NCI-H146 (cell line): ENCODE results near the gene NXN.
"Not testable (repeated sequence)": the region's sequence is repeated elsewhere in the genome, so short reads cannot be mapped to it uniquely, and the experiment has no call there.

Experiments
- DNase-seq: peaks from one replicate; lab custom pipeline; 2025; lab: John Stamatoyannopoulos, UW

NXN gene

DNA sequence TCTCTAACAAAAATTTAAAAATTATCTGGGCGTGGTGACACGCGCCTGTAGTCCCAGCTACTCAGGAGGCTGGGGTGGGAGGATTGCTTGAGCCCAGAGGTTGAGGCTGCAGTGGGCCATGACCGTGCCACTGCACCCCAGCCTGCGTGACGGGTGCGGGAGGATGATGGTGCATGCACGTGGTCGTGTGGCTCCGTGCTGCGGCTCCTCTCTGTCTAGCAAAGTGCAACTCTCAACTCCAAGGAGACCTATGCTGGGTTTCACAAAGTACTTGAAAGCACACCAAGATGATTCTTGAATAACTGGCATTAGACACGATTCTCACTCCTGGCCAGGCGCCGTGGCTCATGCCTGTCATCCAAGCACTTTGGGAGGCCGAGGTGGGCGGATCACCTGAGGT is 25.8 kb downstream of the NXN start:
- DNase-seq, result no peak

DNA sequence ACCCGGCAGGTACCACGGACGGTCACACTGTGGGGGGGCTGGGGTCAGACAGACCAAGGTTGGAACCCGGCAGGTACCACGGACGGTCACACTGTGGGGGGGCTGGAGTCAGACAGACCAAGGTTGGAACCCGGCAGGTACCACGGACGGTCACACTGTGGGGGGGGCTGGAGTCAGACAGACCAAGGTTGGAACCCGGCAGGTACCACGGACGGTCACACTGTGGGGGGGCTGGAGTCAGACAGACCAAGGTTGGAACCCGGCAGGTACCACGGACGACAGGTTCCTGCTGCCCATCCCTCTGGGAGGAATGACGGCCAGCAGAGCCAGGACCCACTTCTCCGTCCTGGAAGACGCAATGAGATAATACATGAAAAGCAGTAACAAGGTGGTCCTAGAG is 27.0 kb downstream of the NXN start:
- DNase-seq, result not testable (repeated sequence)

DNA sequence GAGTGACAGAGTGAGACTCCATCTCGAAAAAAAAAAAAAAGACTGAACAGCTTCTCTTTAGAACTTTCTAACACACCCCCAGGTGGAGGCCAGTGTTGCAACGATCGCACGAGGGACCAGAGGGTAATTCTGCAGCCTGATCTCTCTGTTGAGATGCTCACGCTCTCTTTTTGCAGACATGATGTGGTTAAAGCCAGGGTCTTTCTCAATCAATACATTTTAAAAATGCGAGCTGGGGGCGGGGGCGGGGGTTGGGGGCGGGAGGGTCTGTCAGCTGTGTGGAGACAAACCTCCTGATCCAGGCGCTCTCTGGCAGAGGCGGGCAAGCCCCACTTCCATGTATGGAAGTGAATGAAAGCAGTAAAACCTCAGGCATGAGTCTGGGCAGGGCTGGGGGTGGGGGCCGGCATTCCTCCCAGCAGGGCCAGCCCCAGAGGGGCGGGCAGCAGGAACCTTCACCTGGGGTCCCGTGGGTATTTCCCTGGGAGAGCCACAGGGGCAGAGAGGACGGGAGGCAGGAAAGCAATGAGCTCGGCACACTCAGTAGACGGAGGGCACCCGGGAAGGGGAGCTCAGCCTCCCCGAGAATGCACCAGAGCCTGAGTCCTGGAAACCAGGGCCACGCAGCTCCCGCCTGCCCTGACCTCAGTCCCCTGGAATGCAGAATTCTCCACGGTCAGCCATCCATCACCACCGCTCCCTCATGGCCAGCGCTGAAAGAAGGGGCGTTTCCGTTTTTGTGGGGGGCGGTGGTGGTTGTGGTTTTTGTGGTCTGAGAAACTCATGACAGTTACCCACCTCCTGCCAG is 28.0 kb downstream of the NXN start:
- DNase-seq, result no peak

GRCh38 chr17:949623-950303 is 29.8 kb downstream of the NXN start:
- DNase-seq, result no peak

- no peak for DNase-seq
Measured at GRCh38 chr17:948284-948852, 31.2 kb downstream of the NXN start.

- DNase-seq, result no peak
Measured at GRCh38 chr17:946510-947236, 32.9 kb downstream of the NXN start.

- DNase-seq, result no peak
Measured at GRCh38 chr17:945672-946071, 33.9 kb downstream of the NXN start.

GRCh38 chr17:944266-944826 is 35.2 kb downstream of the NXN start:
- DNase-seq, result no peak

DNA sequence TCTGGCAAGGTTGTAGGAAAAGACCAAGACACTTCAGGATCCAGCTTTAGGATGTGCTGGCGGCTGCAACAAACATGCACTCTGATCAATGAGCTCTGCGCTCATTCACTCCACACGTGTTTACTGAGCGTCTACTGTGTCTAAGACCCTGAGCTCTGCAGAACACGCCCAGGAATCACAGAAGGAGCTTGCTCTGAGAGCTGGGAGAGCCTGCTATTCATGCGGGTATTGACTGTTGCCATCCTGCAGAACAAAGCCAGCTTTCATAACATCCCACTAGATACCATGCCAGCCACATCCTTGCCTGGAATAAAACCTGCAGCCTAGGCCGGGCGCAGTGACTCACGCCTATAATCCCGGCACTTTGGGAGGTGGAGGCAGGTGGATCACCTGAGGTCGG is 44.1 kb downstream of the NXN start:
- no peak for DNase-seq

DNA sequence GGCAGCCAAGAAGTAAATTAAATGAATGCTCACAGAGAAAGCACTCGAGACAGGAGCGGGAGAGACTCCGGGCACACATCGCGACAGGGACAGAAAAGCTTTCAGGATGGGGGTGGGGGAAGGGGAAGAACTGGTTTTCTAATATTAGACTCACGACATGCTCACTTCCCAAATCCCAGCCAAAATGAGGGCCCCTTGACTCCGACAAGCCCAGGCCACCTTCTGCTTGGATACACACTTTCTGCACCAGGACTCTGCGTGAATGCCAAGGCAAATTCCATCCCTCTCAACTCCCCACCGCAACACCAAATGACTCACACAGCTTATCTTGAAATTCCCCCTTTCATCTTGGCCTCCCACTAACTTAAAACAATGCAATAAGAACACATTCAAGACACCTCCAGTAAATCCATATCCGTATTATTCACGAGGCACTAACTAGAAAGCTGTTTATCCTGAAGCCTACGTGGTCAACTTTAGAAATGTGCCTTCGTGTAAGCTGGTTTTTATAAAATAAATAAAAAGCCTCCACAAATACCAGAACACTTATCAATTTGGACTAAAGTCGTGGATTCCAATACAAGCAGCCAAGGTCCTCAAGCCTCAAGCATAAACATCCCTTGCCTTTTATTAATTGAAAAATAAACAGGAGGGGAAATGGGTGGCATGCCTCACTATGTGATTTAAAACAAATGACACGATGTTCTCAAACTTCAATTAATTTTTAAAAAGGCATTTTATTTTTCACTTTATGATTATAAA is 46.1 kb downstream of the NXN start:
- no peak for DNase-seq

DNA sequence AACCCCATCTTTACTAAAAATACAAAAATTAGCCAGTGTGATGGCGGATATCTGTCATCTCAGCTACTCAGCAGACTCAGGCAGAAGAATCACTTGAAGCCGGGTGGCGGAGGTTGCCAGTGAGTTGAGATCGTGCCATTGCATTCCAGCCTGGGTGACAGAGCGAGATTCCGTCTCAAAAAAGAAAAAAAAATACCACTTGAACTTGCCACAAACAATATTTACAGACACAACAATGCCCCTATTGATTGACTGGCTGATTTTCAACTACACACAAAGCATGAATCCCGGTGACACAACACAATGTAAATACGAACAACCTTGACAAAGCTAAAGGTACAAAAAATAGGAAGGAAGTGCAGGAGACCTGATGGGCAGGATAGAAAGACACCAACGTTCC is 49.3 kb downstream of the NXN start:
- DNase-seq, result no peak

DNA sequence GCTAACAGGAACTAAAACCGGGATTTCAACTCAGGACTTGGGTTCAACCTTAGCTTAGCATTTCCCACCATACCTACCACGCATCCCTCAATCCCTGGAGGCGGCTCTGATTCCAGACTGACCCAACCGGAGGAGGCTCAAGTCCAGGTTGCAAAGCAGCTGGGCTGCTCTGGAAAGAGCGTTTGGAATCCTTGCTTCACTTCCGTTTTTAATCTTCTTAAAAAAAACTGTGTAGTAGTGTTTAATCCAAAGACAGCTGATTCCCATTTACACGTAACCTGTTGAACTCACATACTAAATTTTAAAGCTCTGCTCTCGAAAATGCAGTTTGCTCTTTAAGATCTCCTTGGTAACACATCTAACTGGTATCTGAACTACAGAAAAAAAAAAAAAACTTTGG is 50.0 kb downstream of the NXN start:
- no peak for DNase-seq

DNA sequence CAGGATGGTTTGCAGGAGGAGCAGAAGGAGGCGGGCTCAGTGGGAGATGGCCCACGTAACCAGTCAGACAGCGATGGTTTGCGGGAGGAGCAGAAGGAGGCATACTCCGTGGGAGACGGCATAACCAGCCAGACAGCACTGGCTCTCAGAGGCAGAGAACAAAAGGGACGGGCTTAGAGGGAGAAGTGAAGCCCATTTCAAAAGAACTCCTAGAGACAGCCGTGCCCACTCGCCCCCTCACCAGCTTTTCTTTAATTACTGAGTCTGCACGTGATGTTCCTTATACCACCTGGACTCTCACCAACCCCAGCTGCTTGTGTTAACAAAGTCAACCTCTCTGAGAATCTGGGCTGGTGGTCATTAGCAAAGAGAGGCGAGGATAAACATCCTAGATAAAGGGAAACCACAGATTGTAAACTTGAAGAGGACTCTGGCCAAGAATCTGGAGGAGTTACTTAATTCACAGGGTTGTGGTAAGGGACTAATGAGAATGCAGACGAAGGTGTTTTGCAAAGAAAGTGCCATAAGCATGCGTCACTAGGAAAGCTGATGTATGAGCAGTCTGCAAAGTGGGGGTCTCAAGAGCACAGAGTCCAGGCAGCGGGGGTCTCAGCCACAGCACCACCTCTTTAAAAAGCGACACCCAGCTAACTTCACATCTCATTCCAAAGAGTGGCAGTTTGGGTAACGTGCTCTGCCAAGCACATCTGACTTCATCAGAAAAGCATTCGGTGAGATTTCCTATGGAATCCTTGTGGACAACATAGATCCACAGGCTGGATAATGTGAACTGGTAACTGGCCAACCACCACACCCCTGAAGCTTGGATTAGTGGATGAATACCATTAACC is 51.7 kb downstream of the NXN start:
- DNase-seq, result no peak

DNA sequence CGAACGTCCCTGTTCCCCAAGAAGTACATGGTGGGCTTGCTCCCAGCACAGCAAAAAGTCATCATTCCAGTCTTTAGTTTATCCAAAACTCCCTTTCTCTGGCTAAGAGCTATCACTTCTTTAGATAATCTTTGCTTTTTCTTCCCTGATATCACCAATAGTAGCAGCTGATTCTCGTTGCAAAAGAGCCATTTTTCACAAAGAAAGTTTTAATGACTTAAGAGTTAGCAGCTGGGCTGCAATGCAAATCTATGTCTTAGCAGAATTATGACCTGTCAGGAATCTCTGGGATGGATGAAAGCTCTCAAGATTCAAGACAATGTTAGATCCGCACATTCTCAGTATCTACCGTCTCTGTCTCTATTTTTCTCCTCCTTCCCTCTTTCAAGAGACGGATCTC is 53.8 kb downstream of the NXN start:
- DNase-seq, result no peak

DNA sequence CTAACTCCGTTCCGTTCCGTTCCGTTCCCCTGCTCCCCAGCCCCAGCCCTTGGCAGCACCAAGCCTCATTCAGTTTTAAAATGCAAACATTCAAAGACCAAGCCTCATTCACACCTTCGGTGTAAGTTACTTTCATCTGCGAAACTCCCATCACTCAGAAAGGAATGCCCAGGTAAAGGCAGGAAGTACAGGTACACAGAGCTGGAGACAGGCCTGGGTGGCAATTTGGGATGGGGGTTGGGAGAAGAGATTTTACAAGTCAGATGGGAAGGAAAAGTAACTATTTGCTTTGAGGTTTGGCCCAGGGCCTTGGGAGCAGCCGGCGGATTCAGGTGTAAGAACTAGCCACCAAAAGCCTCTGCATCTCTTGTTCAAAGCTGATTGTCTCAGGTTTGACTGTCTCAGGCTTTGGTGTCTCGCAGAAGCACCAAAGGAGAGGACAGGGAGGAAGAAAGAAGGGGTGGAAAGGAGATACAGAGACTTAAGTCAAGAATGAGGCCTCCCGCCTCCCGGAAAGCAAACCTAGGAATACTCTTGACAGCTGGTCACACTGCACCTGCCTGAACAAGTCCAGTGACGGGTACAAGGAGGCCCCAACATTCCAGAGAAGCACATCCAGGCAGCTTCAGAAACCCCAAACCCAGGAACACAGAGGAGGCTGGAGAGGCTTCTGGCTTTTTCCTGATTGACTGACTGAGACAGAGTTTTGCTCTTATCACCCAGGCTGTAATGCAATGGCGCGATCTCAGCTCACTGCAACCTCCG is 54.7 kb downstream of the NXN start:
- DNase-seq, result no peak

- not testable (repeated sequence) for DNase-seq
Measured at GRCh38 chr17:924306-924705, 55.3 kb downstream of the NXN start.

- no peak for DNase-seq
Measured at GRCh38 chr17:923633-924032, 55.9 kb downstream of the NXN start.

DNA sequence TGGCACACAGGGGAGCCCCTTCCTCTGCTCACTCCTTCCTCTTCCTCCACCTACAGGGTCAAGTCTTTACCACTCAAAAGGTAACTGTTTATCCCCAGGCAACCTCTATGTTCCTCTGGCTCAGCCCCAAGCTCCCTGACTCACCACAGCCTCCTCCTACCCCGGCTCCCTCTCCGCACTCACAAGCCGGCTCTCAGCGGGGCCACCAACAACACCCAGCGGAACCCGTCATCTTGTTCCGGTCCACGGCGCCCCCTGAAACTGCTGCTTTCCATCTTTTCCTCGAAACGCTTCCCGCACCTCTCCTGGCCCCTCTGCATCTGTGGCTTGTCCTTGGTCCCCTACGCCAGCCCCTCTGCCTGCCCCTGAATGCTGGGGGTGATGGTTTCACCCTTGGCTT is 58.4 kb downstream of the NXN start:
- no peak for DNase-seq

DNA sequence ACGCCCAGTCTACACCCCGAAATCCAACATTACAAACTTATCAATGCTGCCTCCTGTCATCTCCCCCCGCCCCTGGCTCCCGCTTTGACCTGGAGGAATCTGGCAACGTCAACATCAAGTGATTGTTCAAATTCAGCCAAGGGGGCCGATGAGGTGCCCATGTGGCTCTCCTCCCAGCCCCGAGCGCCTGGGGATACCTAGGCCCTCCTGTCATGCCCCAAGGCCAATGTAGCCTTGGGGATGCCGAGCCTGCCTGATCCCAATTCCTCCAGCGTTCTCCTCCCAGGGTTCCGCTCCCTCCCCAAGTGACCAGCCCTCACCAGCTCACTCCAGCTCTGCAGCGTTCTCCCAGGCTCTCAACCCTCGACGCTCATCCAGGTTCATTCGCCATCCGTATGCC is 59.4 kb downstream of the NXN start:
- no peak for DNase-seq
